DMS153 treated with DMSO at 0.1 percent for 48 hours (cell line): ENCODE data around the gene REEP3.

ENCODE experiments used
- DNase-seq: peaks from one replicate; lab custom pipeline; 2025; ENCODE audit not compliant: unreplicated experiment; lab: John Stamatoyannopoulos, UW

REEP3 gene

GRCh38 chr10:63661347-63661746 lies 140.1 kb downstream of the REEP3 start:
- no peak for DNase-seq

DNA sequence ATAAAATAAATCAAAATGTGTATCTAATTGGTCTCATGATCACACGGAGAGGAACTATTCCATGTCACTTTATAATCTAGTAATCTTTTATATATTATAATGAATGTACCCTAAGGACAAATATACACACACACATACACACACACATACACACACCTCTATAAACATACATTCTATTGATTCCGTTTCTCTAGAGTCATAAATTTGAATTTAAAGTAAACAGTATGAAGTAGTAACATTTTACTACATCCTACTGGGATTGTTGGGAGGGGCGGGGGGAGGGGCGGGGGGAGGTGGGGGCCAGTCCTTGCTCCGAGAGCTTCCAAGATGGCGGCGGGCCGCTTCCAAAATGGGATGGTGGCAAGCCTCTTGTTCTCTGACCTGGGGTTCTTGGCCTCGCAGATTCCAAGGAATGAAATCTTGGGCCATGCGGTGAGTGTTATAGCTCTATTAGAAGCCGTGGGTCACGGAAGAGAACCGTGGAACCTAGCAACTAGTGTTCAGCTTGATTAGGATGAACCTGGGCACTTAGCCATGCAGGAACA lies 143.2 kb downstream of the REEP3 start:
- peak; percentile 38 for DNase-seq

GRCh38 chr10:63665006-63665580 lies 143.9 kb downstream of the REEP3 start:
- DNase-seq = peak; percentile 65

DNA sequence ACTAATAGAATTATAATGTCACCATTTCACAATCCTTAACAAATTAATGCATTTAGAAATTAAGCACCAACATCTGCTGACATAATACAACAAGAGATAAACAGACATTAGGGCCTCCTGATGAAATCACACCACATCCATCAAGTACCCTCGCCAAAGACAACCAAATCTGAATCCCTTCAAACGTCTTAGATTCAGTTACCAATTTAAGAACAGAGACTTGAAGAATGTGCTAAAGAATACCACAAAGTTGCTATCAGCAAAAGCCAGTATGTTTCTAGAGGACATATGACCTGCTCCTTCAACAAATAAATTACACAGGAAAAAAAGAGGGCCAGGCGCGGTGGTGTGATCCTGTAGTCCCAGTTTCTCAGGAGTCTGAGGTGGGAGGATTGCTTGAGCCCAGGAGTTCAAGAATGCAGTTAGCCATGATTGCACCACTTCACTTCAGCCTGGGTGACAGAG lies 144.5 kb downstream of the REEP3 start:
- DNase-seq = no peak

DNA sequence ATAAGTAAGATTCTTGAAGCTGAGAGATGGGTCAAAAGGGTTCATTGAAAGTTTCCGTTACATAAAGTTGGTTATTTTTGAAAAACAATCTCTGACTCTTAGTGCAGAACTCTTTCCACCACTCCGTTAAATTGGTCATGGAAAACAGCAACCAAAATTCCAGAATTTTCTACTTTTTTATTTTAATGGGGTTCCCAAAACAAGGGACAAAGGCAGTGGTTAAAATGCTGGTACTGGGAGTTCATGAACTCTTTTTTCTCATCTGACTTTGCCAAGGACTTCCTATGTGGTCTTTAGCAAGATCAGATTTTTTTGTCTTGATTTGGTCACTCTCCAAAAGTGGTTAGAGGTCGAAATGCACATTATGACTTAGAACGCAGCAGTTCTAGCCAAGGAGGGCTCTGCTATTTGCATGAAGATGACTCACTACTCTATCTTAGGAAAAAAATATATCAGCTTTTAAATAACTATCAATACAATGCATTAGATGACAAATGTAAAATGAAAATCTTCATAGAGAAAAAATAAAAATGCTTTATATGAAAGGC lies 145.7 kb downstream of the REEP3 start:
- no peak for DNase-seq

GRCh38 chr10:63667596-63668480 lies 146.6 kb downstream of the REEP3 start:
- DNase-seq = no peak

DNA sequence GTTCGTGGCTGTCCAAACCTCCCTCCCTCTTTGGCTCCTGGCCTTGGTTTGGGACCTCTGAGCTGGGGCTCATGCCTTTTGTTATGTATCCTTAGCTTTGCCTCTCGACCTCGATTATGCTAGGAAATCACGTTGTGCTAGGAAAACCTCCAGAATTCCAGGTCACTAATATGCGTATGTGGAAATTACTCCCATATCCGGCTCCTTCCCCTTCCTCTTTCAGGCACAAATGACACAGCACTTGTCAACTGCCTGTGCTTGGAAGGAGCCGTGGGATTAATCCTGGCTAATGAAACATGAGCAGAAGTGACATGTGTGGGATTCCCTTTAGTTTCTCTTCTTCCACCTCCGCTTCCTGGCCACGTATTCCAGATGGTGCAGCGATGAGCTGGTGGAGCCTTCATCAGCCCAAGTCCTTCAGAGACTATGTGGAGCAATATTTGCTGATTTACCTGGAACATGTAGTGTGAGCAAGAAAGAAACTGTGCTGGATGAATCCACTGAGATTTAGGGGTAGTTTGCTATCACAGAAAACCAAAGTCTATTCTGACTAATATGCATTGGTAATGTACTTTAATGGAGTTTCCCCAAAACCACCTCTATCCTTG lies 149.2 kb downstream of the REEP3 start:
- DNase-seq = no peak

- no peak for DNase-seq
Measured at GRCh38 chr10:63671317-63671937, 150.2 kb downstream of the REEP3 start.

DNA sequence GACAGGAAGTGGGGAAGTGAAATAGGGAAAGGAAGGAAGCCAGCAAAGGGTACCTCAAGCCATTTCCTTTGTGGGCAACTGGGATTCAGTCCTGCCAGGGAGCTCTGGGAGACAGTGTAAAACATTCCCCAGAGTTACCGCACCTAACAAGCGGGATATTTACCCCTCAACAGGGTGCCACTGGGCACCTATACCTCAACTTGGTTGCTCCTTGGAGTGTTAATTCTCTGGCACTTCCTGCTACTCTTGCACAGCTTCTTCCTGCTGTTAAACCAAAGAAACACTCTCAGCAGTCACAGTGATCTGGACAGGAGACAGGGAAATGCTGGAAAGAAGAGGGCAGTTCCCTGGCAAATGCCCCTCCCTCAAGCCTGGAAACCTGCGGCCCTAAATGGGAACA lies 151.3 kb downstream of the REEP3 start:
- peak; percentile 9 for DNase-seq

- DNase-seq = no peak
Measured at GRCh38 chr10:63673246-63673645, 152.0 kb downstream of the REEP3 start.

GRCh38 chr10:63673846-63674245 lies 152.6 kb downstream of the REEP3 start:
- DNase-seq = no peak
